NB4 (cell line): Measurements from ENCODE around the gene ASTN1.

Experiments used
- DNase-seq: peaks from one replicate; pipeline ENCODE4 v3.0.0; 2010; ENCODE audit warnings: low read depth
- H3K4me3 ChIP-seq: one replicate; pipeline ENCODE4 v1.5.1; 2011; ENCODE audit warnings: mild to moderate bottlenecking, low read depth, low read length, moderate library complexity
- CTCF ChIP-seq: IDR thresholded peaks from one replicate; pipeline ENCODE4 v1.5.1; 2012; ENCODE audit warnings: low read depth, low read length
- MAX ChIP-seq: IDR thresholded peaks from 2 replicates; pipeline ENCODE4 v1.6.1; 2011; ENCODE audit warnings: low read depth, low read length
- MYC ChIP-seq: IDR thresholded peaks from 2 replicates; pipeline ENCODE4 v1.6.1; 2011; ENCODE audit warnings: low read depth, low read length
- POLR2A ChIP-seq: IDR thresholded peaks from 2 replicates; pipeline ENCODE4 v1.6.1; 2011; ENCODE audit warnings: mild to moderate bottlenecking; ENCODE audit not compliant: insufficient read length; ENCODE audit errors: extremely low read depth

ASTN1 gene

DNA sequence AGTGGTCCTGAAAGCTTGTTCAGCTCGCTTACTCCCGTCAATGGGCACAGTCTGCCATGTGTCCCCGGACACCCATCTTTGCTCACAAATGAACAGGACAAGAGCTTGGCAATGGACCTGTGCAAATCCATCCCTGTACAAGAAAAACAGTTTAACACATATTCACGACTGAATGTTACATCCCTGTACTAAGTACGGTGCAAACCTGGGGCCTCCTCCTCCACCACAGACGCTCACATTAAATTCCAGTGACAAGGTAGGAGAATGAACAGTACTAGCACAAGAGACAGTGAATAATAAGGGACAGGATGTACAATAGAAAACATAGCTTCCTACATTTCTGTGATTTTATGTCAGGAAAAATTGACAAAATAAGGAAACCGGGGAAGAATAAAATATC, 187.7 kb downstream of the ASTN1 start:
- no peak overlapping the region for H3K4me3 ChIP-seq
- no peak for DNase-seq
- no peak for TF ChIP-seq POLR2A
- TF ChIP-seq MAX: no peak
- TF ChIP-seq CTCF: no peak
- no peak for TF ChIP-seq MYC

GRCh38 chr1:176976225-176976624, 188.3 kb downstream of the ASTN1 start:
- H3K4me3 ChIP-seq: no peak overlapping the region
- TF ChIP-seq CTCF: no peak
- no peak for TF ChIP-seq POLR2A
- TF ChIP-seq MYC: no peak
- TF ChIP-seq MAX: no peak
- no peak for DNase-seq

DNA sequence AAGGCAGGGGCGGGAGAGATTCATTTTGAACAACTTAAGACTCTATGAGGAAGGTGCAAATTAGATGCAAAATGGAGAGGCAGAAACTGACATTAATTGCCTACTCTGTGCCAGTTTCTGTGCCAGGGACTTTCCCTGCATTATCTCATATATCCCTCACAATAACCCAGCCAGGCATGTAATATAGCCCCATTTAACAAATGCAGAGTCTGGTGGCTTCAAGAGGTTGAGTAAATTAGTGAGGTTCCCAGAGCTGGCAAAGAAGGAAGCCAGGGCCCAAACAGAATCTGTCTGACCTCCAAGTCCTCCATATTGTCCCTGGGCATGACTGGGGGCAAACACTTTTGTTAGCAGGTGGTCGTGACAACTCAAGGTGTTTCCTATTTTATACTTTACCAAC, 199.8 kb downstream of the ASTN1 start:
- no peak overlapping the region for H3K4me3 ChIP-seq
- TF ChIP-seq POLR2A (no peak), MYC (no peak), CTCF (no peak), MAX (no peak)
- no peak for DNase-seq

- no peak for TF ChIP-seq MYC
- TF ChIP-seq CTCF: no peak
- no peak for TF ChIP-seq MAX
- TF ChIP-seq POLR2A: no peak
- no peak overlapping the region for H3K4me3 ChIP-seq
- no peak for DNase-seq
These were observed 201.3 kb downstream of the ASTN1 start for GRCh38 chr1:176963181-176963580.

DNA sequence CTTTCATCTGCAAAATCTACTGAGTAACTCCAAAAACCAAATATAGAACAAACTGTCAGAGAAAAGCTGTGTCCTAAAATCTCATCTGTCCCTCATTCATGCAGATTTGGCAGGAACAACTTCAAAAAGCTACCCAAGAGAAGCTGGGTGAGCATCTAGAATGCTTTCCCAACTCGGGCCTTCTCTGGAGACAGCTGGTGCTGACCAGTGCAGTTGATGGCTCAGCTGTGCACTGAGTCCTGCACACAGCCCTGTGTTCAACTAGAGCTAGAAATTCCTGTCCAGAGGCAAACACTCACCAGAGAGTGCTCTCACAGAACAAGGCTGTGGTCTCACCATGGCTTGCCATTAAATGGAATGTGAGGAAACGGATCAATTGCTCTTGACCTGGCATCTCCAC, 202.8 kb downstream of the ASTN1 start:
- no peak for TF ChIP-seq CTCF
- TF ChIP-seq POLR2A: no peak
- TF ChIP-seq MYC: no peak
- no peak for TF ChIP-seq MAX
- no peak for DNase-seq
- no peak overlapping the region for H3K4me3 ChIP-seq

DNA sequence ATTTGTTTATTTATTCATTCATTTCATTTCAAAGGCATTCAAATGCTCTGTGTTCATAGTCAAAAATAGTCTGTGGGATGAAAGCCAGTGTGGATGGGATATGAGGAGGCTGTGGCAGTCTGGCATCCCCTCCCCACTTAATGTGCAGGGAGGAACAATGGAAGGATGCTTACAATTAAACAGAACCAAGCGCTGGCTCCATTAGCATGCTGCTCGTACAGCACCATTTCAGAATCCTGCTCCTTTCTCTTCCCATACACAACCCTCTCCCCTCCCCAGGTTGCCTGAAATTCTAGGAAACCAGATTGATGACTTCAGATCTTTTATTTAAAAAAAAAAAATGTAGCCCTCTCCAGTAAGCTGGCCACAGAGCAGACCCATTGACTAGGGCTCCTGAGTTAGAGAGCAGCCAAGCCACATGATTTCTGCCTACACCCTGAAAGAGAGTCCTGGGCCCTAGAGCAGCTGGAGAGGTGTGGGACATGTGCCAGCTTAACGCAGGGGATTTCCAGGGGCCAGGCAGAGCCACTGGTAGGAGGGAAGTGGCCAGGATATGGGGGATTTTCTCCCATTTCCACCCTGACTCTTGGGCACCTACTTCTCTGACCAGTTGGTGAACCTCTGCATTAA, 205.2 kb downstream of the ASTN1 start:
- no peak overlapping the region for H3K4me3 ChIP-seq
- no peak for DNase-seq
- no peak for TF ChIP-seq MAX
- no peak for TF ChIP-seq MYC
- TF ChIP-seq POLR2A: no peak
- no peak for TF ChIP-seq CTCF
